ENCODE results near the gene PDE1C.

The PDE1C gene

DNA sequence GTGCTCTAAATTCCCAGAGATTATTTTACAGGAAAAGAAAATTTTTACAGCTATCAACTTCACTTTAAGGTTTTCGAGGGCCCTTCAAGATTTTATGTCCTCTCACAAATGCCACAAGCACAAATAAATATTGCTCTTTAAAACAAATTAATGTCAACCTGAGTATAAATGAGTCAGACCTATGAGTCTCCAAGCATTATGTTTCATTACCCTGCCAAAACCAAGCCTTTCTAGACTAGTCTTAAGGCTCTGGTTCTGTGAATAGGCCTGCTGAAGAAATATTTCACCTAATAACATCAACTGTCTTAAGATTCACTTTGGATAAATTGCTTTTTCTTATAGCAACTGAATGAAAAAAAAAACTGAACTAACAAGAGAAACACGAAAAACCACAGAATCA is 153.0 kb downstream of the PDE1C start:
- no peak for TF ChIP-seq CTCF (IDR thresholded peaks at IDR 0.05; ENCODE audit: insufficient read depth, low read depth, low read length, missing control alignments)
- H3K4me3 ChIP-seq (ENCODE audit: low read depth, low read length): no peak overlapping the region
- no peak for DNase-seq (ENCODE audit: low read depth)

- no peak for TF ChIP-seq CTCF (IDR thresholded peaks at IDR 0.05; ENCODE audit: insufficient read depth, low read depth, low read length, missing control alignments)
- no peak for DNase-seq (ENCODE audit: low read depth)
Measured at GRCh38 chr7:31910191-31910590, 160.0 kb downstream of the PDE1C start.

GRCh38 chr7:31906479-31907171 is 163.6 kb downstream of the PDE1C start:
- DNase-seq (ENCODE audit: low read depth): no peak
- no peak overlapping the region for H3K4me3 ChIP-seq (ENCODE audit: low read depth, low read length)
- no peak for TF ChIP-seq CTCF (IDR thresholded peaks at IDR 0.05; ENCODE audit: insufficient read depth, low read depth, low read length, missing control alignments)

More at GRCh38 chr7:31910191-31910590, 160.0 kb downstream of the PDE1C start:
- H3K4me3 ChIP-seq (ENCODE audit: low read depth, low read length): no peak overlapping the region

DNA sequence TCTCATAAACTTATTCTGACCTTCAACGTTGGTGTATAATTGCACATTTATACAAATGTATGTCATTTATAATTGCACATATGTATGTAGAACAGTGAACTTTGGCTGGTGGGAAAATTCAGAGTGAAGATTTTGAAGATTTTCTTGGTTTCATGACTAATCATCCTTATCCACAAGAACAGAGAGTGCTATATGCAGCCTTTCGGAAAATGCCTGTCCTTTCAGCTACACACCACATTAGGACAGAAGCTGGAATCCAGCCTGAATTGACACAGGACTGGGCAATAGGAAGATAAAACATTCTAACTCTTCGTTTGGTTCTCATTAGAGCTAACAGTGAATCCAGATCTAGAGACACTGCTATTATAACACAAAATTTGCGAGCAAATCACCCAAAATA is 166.2 kb downstream of the PDE1C start:
- DNase-seq (ENCODE audit: low read depth): no peak
- H3K4me3 ChIP-seq (ENCODE audit: low read depth, low read length): no peak overlapping the region
- no peak for TF ChIP-seq CTCF (IDR thresholded peaks at IDR 0.05; ENCODE audit: insufficient read depth, low read depth, low read length, missing control alignments)

GRCh38 chr7:31899356-31899927 is 170.8 kb downstream of the PDE1C start:
- TF ChIP-seq CTCF (IDR thresholded peaks at IDR 0.05; ENCODE audit: insufficient read depth, low read depth, low read length, missing control alignments): no peak
- no peak overlapping the region for H3K4me3 ChIP-seq (ENCODE audit: low read depth, low read length)
- DNase-seq (ENCODE audit: low read depth): no peak

DNA sequence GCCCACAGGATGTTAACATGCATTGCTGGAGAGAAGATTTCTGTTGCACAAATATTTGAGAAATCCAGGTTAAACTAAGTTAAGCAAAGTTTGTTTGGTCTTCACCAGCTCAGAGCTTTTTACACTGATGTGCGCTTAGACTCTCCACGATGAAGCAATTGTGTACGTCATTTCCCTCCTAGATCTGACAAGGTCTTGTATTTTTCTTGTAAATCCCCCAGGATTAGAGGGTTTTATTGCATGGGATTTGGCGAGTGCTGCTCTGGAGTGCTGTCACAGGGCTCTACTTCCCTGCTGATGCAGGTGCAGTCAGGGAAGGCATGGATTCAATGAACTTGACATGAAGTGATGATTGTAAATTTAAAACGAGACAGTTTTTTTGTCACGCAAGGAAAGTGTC is 173.3 kb downstream of the PDE1C start:
- H3K4me3 ChIP-seq (ENCODE audit: low read depth, low read length): no peak overlapping the region
- TF ChIP-seq CTCF (IDR thresholded peaks at IDR 0.05; ENCODE audit: insufficient read depth, low read depth, low read length, missing control alignments): no peak
- DNase-seq (ENCODE audit: low read depth): no peak

DNA sequence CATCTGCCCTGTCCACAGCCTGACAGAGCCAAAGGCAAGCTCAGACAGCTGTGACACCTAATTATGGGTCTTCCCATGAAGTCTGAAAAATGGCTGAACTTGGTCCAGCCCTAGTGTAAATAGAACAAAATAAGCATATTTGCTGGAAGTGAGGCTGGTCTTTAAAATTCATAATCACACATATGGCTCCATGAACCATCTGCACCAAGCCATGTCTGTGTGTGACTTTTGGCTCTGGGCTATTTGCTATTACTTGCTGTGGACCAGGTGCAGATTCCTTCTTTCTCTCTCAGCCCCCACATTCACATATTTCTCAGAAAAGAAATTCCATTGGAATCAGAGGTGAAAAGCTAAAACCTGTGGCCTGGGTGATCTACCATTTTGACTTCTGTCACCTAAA is 175.9 kb downstream of the PDE1C start:
- no peak for TF ChIP-seq CTCF (IDR thresholded peaks at IDR 0.05; ENCODE audit: insufficient read depth, low read depth, low read length, missing control alignments)
- H3K4me3 ChIP-seq (ENCODE audit: low read depth, low read length): no peak overlapping the region
- no peak for DNase-seq (ENCODE audit: low read depth)

Measured in GM12865 (cell line).